A673 (cell line): ENCODE results near the gene FAIM. TPM values are rescaled to one million over a fixed set of nuclear protein-coding genes. Genes with fewer than 3 reads are reported as not detected.
"Not testable (repeated sequence)": the region's sequence is repeated elsewhere in the genome, so short reads cannot be mapped to it uniquely, and the experiment has no call there.

Source experiments
- BruUV-seq: library from RNA; stranded (reverse); fragments of 400-500 nt; replicated peaks from 2 replicates; lab custom pipeline; 2021; lab: Mats Ljungman, UMichigan
- CTCF ChIA-PET: fragments of 300-600 bp; sonication (Branson Sonifier 250); formaldehyde crosslinking; loops from one replicate; lab custom pipeline; 2022; ENCODE audit warnings: antibody characterized with exemption; lab: Charles Lee
- POLR2A ChIA-PET: fragments of 300-600 bp; sonication (Branson Sonifier 250); formaldehyde crosslinking; loops from one replicate; lab custom pipeline; 2022; ENCODE audit warnings: antibody characterized with exemption; ENCODE audit not compliant: low non-redundant PET; lab: Charles Lee
- DNase-seq: peaks from one replicate; pipeline ENCODE4 v3.0.0-alpha.2; 2015; ENCODE audit warnings: low spot score
- H3K27ac ChIP-seq: fragments of 200-600 bp; sonication (generic); 2 replicates; pipeline ENCODE4 v1.5.1; 2016; ENCODE audit warnings: mixed run types, low read depth, mild to moderate bottlenecking, mixed read lengths, antibody characterized with exemption, low read length; ENCODE audit not compliant: poor library complexity, severe bottlenecking
- H3K27me3 ChIP-seq: fragments of 200-600 bp; sonication (generic); replicated peaks from 2 replicates; pipeline ENCODE4 v1.6.1; 2017; ENCODE audit warnings: mixed run types, low read depth, mild to moderate bottlenecking, mixed read lengths, antibody characterized with exemption, low read length; ENCODE audit not compliant: insufficient read depth, poor library complexity
- H3K36me3 ChIP-seq: fragments of 200-600 bp; sonication (generic); 2 replicates; pipeline ENCODE4 v1.6.1; 2016; ENCODE audit warnings: mixed run types, mild to moderate bottlenecking, mixed read lengths, antibody characterized with exemption, low read length; ENCODE audit not compliant: insufficient read depth, poor library complexity, severe bottlenecking
- H3K4me1 ChIP-seq: fragments of 200-600 bp; sonication (generic); 2 replicates; pipeline ENCODE4 v1.6.1; 2017; ENCODE audit warnings: mixed run types, mild to moderate bottlenecking, mixed read lengths, antibody characterized with exemption, low read length; ENCODE audit not compliant: insufficient read depth, poor library complexity, severe bottlenecking
- H3K4me3 ChIP-seq: fragments of 200-600 bp; sonication (generic); 2 replicates; pipeline ENCODE4 v1.5.1; 2016; ENCODE audit warnings: low read depth, mixed run types, mild to moderate bottlenecking, mixed read lengths, low read length; ENCODE audit not compliant: poor library complexity, severe bottlenecking
- H3K9me3 ChIP-seq: fragments of 200-600 bp; sonication (generic); 2 replicates; pipeline ENCODE4 v1.6.1; 2016; ENCODE audit warnings: mixed run types, low read depth, mild to moderate bottlenecking, mixed read lengths, antibody characterized with exemption, low read length; ENCODE audit not compliant: poor library complexity, severe bottlenecking
- CTCF ChIP-seq: fragments of 300-800, 200-600 bp; sonication (generic); conservative IDR thresholded peaks from 2 replicates; pipeline ENCODE4 v1.5.1; 2017; ENCODE audit warnings: low read depth, mild to moderate bottlenecking, antibody characterized with exemption, low read length, moderate library complexity, mixed read lengths
- EZH2 ChIP-seq: fragments of 200-600 bp; sonication (generic); IDR thresholded peaks from 2 replicates; pipeline ENCODE4 v1.6.1; 2017; ENCODE audit warnings: borderline replicate concordance, low read depth, mild to moderate bottlenecking, mixed read lengths, antibody characterized with exemption, low read length; ENCODE audit not compliant: poor library complexity, severe bottlenecking
- intact Hi-C: fragments of 100-400 bp; cut with micrococcal nuclease; formaldehyde crosslinking; loops from one replicate; pipeline ENCODE4 v1.10.0; 2022; ENCODE audit not compliant: unreplicated experiment
- total RNA-seq: library from RNA; stranded (reverse); gene quantifications from 2 replicates; pipeline ENCODE4 v1.2.3, GENCODE V29; 2021

Gene FAIM
- total RNA-seq, 1 experiment from 2014 or later = 15.0 TPM

- intact Hi-C loops, H3K27ac ChIP-seq, H3K4me3 ChIP-seq, H3K4me1 ChIP-seq, H3K27me3 ChIP-seq, CTCF ChIA-PET, H3K36me3 ChIP-seq, POLR2A ChIA-PET, H3K9me3 ChIP-seq, BruUV-seq, DNase-seq: not testable (repeated sequence)
Observed at GRCh38 chr3:138566293-138566692, 42.3 kb upstream of the FAIM start.

- CTCF ChIA-PET = no interaction called here
- BruUV-seq = no TSS peak
Observed at GRCh38 chr3:138567403-138567802, 41.2 kb upstream of the FAIM start.

GRCh38 chr3:138569090-138569489 is 39.5 kb upstream of the FAIM start:
- no peaks in the 10 kb centered on the region for H3K9me3 ChIP-seq

More at GRCh38 chr3:138567403-138567802, 41.2 kb upstream of the FAIM start:
- Histone ChIP-seq H3K27me3 (no peaks in the 10 kb centered on the region), H3K36me3 (no peaks in the 10 kb centered on the region), H3K4me1 (no peaks in the 10 kb centered on the region), H3K9me3 (no peaks in the 10 kb centered on the region), H3K4me3 (no peak overlapping the region), H3K27ac (no peak overlapping the region)
- TF ChIP-seq EZH2 (no peak), CTCF (no peak)
- intact Hi-C loops = no loop called here
- POLR2A ChIA-PET = no interaction called here
- no peak for DNase-seq

GRCh38 chr3:138569624-138570023 is 38.9 kb upstream of the FAIM start:
- H3K9me3 ChIP-seq, DNase-seq, H3K4me1 ChIP-seq, H3K4me3 ChIP-seq, H3K36me3 ChIP-seq, CTCF ChIA-PET, intact Hi-C loops, H3K27me3 ChIP-seq, H3K27ac ChIP-seq, POLR2A ChIA-PET, BruUV-seq: not testable (repeated sequence)

More at GRCh38 chr3:138569090-138569489, 39.5 kb upstream of the FAIM start:
- intact Hi-C loops = no loop called here
- Histone ChIP-seq H3K4me1 (no peaks in the 10 kb centered on the region), H3K27ac (no peak overlapping the region), H3K36me3 (no peaks in the 10 kb centered on the region), H3K27me3 (no peaks in the 10 kb centered on the region), H3K4me3 (no peak overlapping the region)
- POLR2A ChIA-PET = no interaction called here
- no peak for DNase-seq
- no TSS peak for BruUV-seq
- CTCF ChIA-PET = no interaction called here
- TF ChIP-seq EZH2 = no peak
- no peak for TF ChIP-seq CTCF
